ENCODE measurements around the gene GLRA1. TPM values are rescaled to one million over a fixed set of nuclear protein-coding genes. Genes with fewer than 3 reads are reported as not detected.
"Not testable (repeated sequence)": the region's sequence is repeated elsewhere in the genome, so short reads cannot be mapped to it uniquely, and the experiment has no call there.

The GLRA1 gene
- total RNA-seq, 1 experiment from 2014 or later: not detected

DNA sequence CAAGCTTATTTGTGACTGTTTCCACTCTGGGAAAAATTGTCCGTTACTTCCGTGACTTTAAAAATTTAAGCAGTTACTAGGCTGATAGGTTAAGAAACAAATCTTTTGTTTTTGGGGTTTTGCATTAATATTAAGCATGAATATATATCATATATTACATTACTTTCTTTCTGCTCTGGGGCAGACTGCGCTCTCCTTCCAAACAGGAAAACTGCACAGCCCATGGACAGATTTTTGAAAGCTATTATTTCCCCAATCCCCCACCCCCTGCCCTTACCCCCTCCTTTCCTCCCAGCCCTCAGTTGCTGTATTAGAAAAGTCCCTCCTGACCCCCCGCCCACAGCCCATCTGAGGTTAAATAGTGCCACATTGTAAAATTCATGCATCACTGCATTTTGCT is 102.5 kb downstream of the GLRA1 start:
- no peak for DNase-seq (ENCODE audit: low read depth)

- no peak for DNase-seq (ENCODE audit: low read depth)
Observed at GRCh38 chr5:151820903-151821302, 103.7 kb downstream of the GLRA1 start.

DNA sequence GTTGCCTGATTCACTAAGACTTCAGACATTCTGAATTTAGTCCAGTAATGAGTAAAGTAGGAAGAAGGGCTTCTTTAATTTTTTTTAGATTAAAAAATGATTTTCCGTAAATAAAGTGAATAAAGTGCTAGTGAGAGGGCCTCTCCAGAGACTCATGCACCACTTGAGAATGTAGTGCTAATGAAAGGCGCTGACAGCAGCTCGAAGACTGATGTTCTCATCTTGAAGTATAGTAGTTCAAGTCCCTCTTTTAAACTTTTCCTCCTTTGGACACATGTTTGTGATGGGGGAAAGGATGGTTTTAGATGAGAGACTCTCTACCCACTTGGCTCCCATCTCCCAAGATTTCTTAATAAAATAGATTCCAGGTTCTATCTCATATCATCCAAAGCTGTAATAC is 104.4 kb downstream of the GLRA1 start:
- DNase-seq (ENCODE audit: low read depth): no peak

GRCh38 chr5:151819830-151820229 is 104.8 kb downstream of the GLRA1 start:
- no peak for DNase-seq (ENCODE audit: low read depth)

DNA sequence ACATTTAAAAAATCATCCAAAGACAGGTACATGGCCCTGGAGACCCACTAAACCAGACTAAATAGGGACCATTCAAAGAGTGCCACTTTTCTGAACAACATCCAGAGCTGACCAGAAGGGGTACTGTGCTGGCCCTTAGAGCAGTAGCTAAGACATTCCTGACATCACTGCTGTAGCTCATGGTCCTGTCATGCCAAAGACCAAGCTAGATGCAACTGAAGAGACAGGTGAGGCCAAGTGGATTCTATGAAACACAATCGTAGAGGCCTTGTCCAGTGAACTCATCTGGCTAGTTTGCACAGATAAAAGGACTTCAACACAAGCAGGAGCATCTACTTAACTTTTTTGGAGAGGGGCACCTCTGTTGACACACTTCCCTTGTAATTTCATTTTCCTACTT is 109.6 kb downstream of the GLRA1 start:
- no peak for DNase-seq (ENCODE audit: low read depth)

DNA sequence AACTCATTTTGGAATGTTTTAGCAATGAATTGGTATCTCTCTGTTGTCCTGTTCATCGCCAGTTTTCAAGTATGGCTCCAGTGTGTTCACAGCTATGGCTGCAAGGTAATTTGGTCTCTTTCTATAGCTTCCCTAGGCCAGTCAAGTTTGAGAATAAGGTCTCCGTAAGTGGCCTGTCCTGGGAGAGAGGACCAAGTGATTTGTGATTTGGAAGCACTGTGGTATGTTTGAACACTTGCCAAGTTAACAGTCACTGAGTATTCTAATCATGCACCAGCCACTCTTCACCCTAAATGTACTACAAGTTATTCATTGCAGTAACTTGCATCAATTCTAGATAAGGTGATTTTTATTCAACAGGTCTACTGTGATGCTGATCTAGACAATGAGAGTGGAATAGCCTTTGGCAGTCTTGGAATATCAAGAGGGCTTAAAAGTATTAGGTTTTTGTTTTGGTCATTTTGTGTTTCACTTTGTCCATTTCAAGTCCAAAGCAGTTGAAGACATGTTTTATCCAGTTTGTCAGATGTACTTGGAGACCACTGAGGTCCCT is 111.8 kb downstream of the GLRA1 start:
- DNase-seq (ENCODE audit: low read depth): no peak

DNA sequence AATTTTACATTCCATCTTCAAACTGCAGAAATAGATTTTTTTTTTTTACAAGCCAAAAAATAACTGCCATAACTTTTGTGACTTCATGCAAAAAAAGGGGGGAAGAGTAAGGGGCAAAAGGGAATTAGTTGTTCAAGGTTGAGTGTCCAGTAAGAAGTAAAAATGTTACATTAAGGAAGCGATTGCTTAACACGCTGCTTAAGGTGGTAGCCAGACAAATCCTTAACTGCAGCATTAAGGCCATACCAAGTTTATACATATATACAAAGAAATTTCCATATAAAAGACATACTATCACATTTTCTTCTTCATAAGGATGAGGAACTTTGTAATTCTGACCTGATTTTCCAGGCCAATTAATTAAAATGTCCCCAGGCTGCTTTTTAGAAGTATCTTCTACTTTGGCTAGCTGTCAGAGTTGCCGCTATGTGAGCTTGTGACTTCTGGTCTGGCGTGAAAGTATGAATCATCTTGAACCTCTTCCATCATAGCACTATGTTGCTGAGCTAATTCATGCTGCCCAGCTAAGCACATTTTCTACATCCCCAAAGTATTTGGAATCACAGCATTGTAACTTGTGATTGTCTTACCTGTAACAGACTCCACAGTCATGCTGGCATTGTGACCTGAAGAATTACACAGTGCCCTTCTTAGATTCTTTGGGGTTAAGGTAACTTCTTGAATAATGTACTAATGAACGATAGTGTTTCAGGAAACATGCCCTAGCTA is 112.9 kb downstream of the GLRA1 start:
- no peak for DNase-seq (ENCODE audit: low read depth)

DNA sequence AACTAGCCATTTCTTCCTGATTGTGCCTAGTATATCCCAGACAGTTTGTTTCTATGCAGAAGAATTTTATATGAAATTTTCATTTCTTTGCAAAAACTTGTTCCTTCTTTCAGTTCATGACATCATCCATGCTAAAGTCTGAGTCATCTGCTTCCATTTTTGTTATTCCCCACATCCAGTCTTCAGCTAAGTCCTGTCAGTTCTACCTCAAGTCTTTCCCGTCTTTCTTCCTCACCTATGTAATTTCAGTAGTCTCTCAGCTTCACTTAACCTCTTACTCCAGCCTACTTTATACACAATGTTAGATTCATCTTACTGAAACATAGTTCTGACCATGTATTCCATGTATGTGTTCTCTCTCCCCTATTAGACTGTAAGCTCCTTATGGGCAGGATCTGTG is 113.8 kb downstream of the GLRA1 start:
- DNase-seq (ENCODE audit: low read depth): no peak

- no peak for DNase-seq (ENCODE audit: low read depth)
Observed at GRCh38 chr5:151810449-151810848, 114.2 kb downstream of the GLRA1 start.

DNA sequence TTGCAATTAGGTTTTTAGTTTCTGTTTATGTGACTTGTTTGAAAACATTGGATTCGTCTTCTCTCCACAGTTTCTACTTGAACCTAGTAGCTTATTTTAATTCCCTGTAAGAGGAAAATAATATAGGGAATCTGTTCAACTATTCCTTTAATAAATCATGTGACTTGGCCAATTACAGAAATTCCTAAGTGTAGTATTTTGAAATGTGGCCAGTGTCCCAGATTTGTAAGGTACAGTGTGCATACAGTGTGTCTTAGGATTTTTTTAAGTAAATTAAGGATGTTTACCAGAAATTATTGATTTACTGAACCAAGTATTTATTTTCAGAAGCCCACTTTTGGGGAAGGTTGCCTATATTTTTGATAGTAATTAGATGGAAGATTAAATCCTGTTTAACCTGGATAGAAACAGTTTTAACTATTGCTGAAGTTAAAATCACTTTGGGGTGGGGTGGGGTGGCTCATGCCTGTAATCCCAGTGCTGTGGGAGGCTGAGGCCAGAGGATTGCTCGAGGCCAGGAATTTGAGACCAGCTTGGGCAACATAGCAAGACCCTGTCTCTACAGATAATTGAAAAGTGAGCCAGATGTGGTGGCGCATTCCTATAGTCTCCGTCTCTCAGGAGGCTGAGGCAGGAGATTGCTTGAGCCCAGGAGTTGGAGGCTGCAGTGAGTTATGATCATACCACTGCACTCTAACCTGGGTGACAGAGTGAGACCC is 116.0 kb downstream of the GLRA1 start:
- DNase-seq (ENCODE audit: low read depth): no peak

DNA sequence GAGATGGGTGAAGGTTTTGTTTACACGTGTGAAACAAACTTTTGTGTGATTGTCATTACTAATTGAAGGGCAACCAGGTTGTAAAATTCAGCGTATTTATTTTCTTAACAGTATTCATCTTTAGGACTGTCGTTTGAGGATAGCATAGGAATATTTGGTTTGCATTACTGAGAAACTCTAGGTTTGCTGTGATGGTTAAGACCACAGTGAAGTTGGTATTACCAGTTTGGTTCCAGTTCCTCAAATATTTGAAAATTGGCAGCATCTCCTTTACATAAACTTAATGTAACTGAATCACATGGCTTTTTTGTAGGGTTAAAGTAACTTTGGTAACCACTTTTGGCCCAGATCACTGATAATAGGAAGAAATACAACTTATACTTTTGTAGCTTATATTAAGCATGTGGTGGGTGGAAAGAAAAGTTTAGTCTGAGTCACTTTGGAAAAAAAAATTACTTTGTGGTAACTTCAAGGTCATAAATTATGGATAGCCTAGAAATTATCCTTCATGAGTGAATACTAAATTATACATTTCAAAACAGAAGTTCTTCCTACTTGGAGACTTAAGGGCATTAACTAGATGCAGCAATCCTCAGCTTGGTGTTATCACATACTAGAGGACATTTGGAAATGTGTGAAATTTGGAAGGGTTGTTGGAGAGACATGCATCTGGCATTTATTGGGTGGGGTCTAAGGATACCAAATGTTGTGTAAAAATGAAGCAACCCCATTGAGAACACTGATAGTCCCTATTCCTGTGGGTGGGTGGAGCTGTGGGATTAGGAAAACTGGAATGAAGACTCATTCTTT is 119.0 kb downstream of the GLRA1 start:
- no peak for DNase-seq (ENCODE audit: low read depth)

- no peak for DNase-seq (ENCODE audit: low read depth)
Observed at GRCh38 chr5:151800532-151800931, 124.1 kb downstream of the GLRA1 start.

- peak; percentile 83 for DNase-seq (ENCODE audit: low read depth)
Observed at GRCh38 chr5:151799407-151799806, 125.2 kb downstream of the GLRA1 start.

- no peak for DNase-seq (ENCODE audit: low read depth)
Observed at GRCh38 chr5:151798674-151799073, 126.0 kb downstream of the GLRA1 start.

DNA sequence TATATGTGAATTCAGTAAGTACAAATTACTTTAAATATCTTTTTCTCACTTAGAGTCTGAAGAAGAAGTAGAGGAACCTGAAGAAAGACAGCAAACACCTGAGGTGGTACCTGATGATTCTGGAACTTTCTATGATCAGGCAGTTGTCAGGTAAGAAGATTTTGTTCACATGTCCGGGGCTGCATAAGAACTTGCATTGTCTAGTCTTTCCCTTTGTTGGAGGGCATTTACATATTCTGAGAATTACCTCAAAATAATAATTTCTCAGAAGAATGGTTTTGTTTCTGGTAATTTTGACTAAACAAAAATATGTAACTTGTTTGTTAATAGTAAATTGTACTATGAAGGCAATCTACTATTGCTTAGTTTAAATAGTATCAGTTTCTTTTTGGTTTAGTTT is 129.2 kb downstream of the GLRA1 start:
- no peak for DNase-seq (ENCODE audit: low read depth)

GRCh38 chr5:151793358-151793757 is 131.3 kb downstream of the GLRA1 start:
- DNase-seq (ENCODE audit: low read depth): no peak

DNA sequence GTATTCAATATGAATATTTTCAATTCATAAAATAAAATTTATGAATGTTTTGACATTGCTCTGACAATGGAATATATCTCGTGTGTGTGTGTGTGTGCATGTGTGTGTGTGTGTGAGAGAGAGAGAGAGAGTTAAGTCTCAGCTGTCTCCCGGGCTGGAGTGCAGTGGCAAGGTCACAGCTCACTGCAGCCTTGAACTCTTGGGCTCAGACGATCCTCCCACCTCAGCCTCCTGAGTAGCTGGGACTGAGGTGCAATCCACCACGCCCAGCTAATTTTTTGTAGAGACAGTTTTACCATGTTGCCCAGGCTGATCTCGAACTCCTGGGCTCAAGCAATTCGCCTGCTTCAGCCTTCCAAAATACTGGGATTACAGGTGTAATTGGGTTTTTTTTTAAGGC is 136.8 kb downstream of the GLRA1 start:
- no peak for DNase-seq (ENCODE audit: low read depth)

DNA sequence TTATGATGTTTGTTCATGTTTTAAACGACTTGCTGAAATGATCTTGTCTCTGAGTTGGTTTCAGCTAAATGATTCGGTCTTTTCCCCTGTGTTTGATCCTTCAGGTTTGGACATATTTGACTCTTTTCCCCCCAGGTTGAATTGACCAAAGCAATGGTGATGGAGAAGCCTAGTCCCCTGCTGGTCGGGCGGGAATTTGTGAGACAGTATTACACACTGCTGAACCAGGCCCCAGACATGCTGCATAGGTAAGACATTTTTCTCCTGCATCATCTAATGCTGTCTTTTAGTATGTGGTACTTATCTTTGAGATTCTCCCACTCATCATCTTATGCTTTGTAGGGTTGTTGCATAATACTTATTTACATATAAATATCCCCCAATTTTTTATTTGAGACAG is 138.2 kb downstream of the GLRA1 start:
- DNase-seq (ENCODE audit: low read depth): no peak

DNA sequence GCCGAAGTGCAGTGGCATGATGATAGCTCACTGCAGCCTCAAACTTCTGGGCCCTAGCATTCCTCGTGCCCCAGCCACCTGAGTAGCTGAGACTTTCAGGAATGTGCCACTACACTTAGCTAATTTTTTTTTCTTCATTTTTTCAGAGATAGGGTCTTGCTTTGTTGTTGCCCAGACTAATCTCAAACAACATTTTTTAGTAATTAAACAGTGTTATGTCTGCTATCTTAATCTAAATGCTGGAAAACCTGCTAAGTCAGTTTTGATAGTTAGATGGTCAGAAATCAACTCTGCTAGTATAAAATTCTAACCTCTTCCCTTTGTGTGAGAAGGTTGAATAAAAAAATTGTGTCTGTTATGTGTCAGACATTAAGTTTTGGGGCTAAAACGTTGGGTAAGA is 140.5 kb downstream of the GLRA1 start:
- DNase-seq (ENCODE audit: low read depth): no peak

GRCh38 chr5:151783664-151784063 is 141.0 kb downstream of the GLRA1 start:
- not testable (repeated sequence) for DNase-seq (ENCODE audit: low read depth)

DNA sequence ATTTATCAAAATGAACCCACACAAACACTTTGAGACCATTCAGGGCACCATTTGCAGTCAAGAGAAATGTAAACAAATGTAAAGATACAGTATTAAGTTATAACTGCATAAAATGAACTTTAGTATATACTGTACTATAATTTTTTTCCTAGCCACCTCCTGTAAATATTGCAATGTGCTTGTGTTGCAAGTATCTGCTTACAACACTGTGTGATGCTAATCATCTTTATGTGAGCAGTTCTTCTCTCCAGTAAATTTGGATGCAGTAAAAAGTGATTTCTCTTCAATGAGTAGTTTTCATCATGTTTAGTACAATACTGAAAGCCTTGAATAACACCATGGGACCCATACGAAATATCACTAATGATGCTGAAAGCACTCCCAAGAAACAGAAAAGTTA is 143.4 kb downstream of the GLRA1 start:
- DNase-seq (ENCODE audit: low read depth): no peak

DNA sequence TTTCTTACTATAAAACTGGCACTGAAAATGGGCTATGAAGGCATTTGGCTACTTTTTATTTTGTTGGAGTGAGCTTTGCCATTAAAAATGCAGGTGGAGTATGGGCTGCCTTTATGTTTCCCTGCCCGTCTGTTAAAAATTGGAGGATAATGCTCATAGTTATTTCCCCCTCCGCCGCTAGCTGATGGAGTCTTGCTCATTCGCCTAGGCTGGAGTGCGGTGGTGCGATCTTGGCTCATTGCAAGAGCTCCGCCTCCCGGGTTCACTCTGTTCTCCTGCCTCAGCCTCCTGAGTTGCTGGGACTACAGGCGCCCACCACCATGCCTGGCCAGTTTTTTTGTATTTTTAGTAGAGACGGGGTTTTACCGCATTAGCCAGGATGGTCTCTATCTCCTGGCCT is 144.3 kb downstream of the GLRA1 start:
- DNase-seq (ENCODE audit: low read depth): no peak
